Stimulated activated CD8-positive, alpha-beta memory T cell treated with anti-CD3 and anti-CD28 coated beads, Interleukin-7, amount 100 ng/mL, for 48 hours (primary cell): ENCODE measurements around the gene MFAP4.
"Not testable (repeated sequence)": the region's sequence is repeated elsewhere in the genome, so short reads cannot be mapped to it uniquely, and the experiment has no call there.

ENCODE experiments used
- DNase-seq, 2 donors: peaks; one replicate each; pipeline ENCODE4 v3.0.0-alpha.2; 2020; ENCODE audit warnings: low read depth in 1 of 2; ENCODE audit errors: extremely low read depth in 1 of 2

Gene MFAP4

DNA sequence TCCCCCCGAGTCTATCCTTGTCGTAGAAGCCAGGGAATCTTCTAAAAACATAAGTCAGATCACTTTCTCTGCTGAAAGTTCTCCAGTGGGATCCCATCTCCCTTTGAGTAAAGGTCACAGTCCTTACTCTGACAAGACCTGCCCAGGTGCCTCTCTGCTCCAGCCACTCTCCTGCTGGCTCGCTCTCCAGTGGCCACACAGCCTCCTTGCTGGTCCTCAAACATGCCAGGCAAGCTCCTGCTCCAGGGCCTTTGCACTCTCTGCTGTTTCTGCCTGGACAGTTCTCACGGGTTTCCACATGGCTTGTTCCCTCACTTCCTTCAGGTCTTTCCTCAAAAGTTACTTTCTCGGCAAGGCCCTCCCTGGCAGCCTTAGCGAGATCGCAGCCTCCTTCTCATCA is 27.8 kb downstream of the MFAP4 start:
- DNase-seq, result no peak

DNA sequence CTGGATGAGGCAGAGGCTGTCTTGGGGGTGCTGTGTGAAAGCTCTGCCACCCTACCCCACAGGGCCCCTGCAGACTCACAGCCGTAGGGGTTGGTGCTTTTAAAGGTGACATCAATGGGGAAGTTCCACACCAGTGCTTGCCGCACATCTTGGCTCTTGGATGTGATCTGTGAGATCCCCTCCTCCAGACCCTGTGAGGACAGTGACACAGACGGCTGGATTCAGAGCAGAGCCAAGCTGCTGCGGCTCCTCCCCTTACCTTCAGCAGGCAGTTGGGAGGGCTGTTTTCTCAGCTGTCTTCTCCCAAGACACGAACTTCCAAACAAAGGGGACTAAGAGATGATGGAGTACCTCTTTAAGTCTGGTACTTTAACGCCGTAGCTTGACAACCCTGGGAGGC is 29.2 kb downstream of the MFAP4 start:
- no peak for DNase-seq

DNA sequence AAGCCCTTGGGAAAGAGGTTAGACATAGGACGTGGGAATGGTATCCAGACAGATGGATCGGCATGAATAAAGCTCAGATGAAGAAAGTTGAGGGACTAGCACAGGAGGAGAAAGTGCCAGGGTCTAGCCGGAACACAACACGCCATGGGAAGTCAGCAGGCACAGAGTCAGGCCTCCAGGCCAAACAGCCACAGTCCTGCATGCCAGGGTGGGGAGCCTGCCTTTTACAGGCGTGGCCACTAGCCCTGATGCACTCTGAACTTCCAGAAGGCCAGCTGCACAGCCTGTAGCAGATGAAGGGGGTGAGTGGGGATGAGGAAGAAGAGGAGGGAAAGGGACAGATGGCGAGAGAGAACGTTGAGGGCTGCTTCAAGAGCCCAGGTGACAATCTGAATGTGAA is 29.6 kb downstream of the MFAP4 start:
- no peak for DNase-seq

DNA sequence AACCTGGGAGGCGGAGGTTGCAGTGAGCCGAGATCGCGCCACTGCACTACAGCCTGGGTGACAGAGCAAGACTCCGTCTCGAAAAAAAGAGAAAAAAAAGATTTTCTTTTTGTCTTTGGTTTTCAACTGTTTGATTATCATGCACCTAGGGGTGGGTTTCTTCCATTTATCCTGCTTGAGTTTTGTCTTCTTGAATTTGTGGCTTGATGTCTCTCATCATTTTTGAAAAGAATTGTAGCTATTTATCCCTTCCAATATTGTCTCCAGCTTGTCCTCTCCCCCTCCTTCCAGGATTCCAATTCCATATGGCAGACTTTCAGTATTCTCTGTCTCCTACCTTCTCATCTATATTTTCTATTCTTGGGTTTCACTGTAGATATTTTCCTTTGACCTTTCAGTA is 32.2 kb downstream of the MFAP4 start:
- DNase-seq, result no peak

DNA sequence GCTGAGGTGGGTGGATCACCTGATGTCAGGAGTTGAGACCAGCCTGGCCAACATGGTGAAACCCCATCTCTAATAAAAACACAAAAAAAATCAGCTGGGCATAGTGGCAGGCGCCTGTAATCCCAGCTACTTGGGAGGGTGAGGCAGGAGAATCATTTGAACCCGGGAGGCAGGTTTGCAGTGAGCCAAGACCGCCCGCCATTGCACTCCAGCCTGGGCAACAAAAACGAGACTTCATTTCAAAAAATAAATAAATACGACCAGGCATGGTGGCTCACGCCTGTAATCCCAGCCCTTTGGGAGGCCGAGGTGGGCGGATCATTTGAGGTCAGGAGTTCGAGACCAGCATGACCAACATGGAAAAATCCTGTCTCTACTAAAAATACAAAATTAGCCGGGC is 33.6 kb downstream of the MFAP4 start:
- DNase-seq, result not testable (repeated sequence)

DNA sequence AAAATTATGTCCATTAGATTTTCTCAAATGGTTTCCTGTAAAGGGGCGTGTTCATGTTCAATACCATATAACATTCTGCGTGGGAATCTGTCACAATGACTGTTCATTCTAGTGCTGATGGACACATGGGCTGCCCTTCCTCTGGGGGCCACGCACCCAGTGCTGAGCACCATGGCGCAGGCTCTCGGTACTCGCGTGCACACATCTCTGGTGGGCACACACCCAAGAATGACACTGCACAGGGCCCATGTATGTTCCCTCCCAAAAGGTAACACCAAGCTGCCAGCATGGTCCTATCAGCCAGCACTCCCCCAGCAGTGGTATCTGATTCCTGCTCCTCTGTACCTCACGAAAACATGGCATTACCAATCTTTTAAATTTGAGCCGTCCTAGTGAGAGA is 38.2 kb downstream of the MFAP4 start:
- DNase-seq, result no peak

DNA sequence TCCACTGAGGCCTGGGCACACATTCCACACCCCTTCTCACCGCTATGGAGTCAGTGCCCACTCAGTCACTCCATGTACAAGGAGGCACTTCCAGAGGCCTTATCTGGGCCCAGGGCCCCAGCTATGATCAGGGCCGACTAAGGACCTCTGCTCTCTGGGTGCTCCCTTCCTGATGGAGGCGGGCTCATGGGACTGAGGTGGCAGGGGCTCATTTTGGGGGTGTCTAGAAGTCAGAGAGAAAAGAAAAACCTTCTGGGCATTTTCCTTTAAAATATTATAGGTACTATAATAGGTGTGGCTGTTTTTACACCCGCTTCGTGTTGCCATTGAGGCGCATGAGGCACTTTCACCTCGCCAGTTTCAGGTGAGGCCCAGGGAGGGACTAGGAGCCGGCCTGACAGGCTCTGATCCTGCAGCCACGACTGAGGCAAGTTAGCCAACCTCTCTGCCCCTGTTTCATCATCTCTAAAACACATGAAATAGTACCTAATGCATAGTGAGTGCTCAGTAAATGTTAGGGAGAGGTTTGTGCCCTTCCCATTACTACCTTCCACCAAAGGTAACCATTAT is 38.8 kb downstream of the MFAP4 start:
- DNase-seq, result no peak

DNA sequence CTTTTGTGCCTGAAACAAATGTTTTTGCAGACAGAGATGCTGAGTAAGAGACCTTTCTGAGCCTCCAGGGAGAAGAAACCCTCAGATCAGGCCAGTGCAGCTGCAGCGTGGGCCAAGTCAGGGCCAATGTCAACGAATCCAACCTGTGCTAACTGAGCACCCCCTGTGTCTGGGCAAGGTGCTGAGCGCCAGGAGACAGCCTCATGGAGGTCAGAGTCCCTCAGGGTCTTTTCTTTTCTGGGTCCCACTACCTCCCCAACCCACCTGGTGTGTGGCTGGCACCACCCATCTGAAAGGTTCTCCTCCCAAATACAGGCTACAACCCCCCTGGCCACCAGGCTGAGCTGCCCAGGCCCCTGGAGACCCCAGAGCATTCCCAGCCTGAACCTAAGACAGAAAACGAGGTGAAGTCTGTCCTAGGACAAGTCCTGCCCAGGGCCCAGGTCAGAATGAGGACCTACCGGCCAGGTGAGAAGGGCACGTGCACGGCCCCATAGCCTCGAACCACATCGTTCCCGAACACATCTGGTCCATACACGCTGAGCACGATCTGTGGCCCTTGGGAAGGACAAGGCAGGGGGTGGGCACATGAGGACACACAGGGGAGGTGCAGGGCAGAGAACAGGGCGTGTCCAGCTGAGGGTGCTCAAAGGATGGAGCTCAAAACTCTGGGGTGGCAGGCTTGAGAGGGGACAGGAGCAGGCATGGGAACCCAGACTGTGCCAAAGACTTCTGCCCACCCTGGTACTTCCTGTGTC is 39.5 kb downstream of the MFAP4 start:
- no peak for DNase-seq

DNA sequence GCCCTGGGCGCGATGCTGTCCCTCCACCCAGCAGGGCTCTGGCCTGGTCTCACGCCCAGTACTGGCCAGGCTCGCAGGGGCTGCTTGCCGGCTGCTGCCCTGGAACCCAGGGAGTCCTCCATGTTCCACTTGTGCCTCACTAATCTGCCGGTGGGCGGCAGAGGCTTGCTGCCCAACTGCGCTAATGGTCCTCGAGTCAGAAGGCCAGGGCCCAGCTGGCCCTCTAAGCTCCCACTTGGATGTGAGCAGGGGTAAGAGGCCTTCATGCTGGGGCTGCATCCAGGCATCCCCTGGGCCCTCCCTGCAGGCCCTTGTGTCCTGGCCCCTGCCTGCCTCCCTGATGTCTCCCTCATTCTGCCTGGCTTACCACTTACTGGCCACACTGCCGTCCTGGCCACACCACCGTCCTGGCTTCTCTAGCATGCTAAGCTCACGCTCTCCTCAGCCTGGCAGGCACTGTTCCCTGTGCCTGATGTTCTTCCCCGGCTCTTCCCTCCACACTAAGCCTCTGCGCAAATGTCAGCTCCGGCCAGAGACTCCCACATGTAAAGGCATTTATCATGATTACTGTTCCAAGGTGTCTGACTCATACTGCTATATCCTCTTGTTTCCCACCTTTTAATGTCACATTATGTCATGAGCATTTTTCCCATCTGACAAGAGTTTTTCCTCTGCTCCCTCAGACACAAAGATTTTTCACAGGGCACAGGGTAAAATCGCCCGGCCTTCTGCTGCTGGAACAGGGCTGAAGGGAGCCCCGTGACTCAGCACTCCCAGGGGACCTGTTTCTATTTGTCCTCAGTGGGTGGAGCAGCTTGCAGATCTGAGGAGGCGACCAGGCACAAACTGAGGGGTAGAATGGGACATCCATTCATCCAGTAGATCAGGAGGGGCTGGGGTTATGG is 40.4 kb downstream of the MFAP4 start:
- DNase-seq, result no peak

DNA sequence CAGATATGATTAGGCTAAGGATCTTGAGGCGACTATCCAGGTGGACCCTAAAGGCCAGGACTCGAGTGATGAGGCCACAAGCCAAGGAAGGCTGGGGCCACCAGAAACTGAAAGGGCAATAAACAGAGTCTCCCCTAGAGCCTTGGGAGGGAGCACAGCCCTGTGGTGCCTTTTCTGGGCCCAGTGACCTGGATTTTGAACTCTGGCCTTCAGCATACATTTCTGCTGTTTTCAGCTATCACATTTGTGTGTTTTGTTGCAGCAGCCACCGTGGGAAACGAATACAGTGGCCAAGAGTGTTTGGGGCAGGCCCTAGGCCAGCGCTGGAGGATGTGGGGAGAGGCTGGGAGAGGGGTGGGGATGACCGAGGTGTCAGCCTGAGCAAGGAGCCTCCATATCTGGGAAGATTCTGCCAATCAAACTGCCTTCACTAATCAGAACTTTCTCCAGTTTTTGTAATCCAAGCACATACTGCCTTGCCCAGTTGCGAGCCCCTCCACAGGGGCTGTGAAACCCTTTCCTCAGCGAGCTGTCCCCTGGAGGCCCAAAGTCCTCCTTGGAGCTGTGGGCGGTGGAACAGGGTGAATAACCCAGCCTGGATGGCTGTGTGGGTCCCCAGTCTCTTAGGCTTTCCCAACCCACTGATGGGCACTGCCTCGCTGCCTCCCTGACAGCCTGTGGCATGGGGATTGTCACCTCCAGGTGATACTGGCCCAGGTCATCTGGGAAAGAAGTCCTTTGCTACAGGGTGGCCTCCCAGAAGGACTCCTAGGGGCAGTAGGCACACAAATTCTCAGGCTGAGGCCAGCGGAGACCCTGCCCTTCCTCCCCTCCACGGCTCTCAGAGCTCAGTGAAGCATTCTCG is 41.3 kb downstream of the MFAP4 start:
- no peak for DNase-seq

DNA sequence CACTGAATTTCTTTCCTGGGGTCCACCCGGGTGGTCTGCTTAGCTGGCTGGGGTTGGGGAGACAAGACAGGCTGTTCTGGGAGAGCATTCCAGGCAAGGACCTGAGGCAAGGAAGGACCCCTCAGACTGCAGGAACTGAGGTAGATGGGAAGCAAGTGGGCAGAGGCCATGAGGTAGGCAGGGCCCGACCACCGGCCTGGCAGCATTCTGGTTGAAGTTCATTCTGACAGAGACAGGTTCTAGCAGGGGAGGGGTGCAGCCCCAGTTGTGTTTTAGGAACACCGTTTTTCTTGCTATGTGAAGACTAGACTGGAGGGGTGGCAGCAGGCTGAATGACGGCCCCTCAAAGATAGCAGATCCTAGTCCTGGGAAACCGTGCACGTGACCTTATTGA is 41.9 kb downstream of the MFAP4 start:
- no peak for DNase-seq

DNA sequence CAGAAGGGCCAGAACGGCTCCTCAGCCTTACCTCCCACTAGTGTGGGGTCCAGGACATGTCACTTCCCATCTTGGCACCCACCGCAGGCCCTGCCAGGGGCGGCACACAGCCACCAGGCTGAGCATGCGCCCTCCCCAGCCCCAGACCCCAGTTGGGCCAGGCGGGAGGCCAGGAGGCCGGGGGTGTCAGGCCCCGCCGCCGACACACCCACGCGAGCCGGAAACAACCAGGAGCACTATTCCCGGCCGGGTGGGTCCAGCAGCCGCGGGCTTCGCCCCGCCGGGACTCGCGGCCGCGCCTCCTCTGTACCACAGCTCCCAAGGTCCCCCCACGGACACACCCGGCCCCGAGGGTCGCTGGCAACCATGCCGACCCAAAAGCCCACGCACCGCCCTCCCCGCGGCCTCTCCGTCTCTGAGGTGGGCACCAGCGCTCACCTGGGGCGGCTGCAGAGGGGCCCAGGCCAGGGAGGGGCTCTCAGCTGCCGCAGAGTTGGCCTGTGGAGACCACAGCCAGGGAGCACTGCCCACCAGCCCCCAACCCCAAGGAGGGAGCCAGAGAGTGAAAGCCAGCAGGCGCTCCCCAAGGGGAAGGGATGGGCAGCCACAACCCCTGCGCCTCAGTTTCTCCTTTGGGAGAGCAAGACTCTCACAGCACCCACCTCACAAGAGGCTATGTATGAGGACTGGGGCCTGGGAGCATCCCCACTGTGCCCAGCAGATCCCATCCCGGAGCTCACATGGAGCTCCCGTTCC is 42.5 kb downstream of the MFAP4 start:
- DNase-seq, result no peak

DNA sequence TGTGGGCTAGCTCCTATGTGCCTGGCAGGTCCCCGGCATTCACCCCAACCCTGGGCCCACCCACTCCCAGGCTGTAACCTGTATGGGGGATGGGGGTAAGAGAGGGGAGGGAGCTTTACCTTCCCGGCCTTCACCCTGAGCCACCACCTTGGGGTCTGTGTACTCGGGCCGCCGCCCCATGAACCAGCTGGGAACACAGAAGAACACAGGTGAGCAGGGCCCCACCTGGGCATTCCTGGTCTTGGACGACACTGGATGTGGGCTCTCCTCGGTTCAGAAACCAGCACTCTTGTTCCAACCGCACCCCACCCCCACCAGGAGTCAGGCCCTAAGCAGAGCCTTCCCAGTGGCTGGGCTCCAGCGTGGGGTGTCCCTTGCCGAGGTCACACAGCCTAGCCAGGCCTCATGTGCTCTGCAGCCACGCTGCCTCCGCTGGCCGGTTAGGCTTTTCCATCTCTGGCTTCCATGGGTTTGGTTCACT is 43.3 kb downstream of the MFAP4 start:
- DNase-seq, result no peak

DNA sequence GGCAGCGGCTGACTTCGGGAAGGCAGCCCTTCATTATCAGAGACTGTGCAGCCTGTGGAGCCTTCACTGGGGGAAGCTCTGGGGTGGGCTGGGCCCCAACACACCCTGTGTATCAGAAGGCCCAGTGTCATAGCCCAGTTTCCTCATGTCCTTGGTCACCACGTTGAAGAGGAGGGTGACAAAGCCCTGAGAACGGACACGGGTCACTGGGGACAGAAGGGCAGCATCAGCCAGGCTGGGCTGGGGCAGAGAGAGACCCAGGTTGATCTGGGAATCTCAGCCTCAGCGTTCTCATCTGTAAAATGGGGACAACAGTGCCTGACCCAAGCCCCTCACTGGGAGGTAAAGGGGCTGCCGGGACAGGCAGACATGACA is 43.7 kb downstream of the MFAP4 start:
- no peak for DNase-seq

DNA sequence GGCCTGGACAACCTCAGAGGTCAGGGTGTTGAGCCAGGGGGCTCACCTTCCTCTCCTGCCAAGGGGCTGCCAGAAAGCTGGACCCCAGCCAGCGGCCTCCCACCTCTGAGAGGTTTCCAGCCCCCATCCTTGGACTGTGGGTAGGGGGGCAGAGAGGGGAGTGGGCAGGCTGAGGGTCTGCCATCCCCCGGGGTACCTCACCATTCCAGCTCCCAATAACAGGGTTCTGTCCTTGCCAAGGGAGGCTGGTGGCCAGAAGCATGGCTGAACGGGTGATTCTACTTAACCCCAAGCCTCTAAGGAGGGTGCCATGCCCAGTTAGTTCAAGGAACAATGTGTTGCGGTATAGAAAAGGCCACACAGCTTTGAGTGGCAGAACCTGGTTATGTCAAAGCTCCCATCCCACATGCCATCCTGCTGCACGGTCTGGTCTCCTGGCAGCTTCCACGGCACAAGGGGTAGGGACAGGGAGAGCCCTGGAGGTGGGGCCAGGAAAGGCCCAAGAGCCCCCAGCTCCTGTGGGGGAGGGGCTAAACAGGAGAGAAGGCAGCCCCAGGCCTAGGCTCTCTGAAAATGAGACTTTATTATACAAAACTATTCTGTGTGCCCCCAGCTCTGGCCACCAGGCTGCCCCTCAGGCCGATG is 44.3 kb downstream of the MFAP4 start:
- DNase-seq, result no peak

DNA sequence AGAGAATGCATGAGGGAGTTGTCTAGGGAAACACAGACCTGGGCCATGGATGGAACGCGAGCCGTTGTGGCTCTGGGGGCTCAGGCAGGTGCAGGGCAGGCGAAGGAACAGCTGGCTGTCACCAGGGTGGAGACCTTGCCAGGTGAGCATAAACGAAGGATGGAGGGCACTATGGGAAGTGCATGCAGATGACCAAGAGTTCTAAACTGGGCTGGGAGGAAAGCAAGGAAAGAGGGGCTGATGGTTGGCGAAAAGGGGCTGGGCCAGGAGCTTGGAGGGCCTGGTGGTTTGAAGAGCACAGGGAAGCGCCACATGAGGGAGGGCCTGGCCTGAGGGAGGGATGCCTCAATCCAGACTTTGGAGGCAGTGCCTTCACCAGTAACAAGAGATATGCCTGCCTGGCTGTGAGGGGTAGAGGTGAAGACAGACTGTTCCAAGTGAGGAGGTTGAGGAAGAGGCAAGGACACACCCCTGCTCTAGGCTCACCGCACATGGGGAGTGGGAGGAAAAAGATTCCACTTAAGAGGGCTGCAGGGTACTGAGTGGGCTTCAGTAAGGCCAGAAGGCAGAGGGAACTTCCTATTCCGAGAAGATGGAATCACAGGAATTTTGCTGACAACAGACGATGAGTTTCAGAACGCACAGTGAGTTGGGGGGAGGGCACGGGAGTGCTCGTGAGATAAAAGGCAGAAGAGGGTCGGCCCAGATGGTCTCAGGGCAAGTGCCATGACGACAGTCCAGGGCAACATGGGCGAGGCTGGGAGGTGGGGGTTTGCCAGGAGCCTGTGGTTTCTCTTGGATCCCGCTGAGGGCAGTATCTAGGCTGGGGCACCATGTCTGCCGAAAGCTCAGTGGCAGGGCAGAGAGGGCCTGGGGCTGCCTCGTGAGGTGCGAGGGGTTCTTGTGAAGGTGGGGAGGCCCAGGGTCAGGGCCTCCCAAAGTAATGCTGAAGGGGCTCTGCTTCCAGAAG is 45.1 kb downstream of the MFAP4 start:
- no peak for DNase-seq

DNA sequence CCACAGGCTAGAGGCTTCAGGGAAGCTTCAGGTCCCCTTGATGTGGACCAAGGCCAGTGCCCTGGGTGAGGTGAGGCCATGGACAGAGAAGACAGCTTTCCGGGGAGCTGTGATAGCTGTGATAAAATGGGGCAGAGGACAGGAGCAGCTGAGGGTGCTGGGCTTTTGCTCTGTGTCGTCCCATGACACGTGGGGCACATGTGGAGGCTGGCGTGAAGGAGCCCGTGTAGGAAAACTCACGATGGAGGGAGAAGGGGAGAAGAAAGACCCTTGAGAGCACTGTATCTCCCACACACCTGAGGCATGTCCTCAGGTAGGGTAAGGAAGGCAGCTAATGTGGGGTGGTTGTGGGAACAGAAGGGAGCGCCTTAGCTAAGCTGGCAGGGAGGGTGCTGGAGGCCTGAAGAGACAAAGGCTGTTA is 45.8 kb downstream of the MFAP4 start:
- no peak for DNase-seq

DNA sequence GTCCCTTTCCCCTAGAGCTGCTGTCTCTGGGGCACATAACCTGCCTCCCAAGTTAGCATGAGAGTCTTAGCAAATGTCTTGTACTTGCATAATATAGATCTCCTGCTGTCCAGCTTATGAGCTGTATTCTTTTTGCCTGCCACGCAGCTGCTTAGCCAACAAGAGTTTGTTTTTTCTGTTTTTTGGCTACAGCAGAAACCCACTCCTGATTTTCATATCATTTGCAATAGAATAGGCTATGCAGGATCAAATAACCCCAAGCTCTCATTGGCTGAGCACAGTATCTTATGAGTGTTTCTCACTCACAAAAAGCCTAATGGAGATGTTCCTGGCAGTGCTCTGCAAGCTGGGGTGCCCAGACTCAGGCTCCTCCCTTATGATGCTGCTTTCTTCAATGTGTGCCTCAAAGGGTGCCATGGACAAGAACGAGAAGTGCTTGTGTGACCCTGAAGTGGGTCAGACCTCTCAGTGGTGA is 47.6 kb downstream of the MFAP4 start:
- DNase-seq, result no peak
